Stimulated activated CD4-positive, alpha-beta T cell treated with anti-CD3 and anti-CD28 coated beads, Interleukin-4, amount 100 ng/mL, for 1 hour (primary cell): ENCODE data around the gene NHEJ1.
"Not testable (repeated sequence)": the region's sequence is repeated elsewhere in the genome, so short reads cannot be mapped to it uniquely, and the experiment has no call there.

Experiments
- DNase-seq: peaks from one replicate; pipeline ENCODE4 v3.0.0-alpha.2; 2020

NHEJ1 gene, protein sequence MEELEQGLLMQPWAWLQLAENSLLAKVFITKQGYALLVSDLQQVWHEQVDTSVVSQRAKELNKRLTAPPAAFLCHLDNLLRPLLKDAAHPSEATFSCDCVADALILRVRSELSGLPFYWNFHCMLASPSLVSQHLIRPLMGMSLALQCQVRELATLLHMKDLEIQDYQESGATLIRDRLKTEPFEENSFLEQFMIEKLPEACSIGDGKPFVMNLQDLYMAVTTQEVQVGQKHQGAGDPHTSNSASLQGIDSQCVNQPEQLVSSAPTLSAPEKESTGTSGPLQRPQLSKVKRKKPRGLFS

DNA sequence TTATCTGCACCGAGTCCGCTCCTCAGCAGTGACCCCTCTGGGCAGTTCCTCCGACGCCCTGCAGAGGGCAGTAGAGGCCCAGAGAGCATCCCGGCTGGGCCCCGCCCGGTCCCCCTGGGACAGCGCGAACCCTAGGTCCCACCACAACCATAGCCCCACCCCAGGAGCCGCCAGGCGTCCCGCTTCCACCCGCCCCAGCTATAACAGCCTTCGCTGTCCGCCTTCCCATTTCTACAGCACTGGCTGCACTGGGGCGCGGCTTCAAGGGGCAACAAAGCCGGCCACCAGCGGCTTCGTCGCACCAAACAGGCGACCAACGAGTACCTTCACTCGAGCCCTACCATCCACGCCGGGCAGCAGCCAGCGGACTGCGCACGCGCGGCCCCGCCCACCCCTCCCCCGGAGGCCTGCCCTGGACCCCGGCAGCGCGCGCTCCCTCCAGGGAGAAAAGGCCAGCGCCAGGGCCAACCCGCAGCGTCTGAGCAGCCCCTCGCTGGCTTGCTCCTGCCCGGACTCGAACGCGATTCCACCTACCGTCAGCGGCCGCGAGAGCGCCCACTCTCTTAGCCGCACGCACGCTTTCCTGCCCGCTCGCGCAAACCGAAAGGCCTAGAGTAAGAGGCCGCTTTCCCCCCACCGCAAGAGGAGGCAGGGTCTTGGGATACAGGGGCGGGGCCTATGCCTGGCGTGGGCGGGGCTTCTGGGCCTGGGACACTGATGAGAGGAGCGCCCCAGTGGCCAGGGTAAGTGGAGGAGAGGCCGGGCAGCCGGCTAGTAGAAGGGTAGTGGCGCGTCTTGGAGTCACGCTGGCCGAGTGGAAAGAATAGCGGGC, at the start of gene NHEJ1:
NHEJ1 (minus strand) TSS at position 630 of the 832 bp plus-strand sequence. CDS start 2,453 bp downstream, outside the sequence.
- peak; percentile 94 for DNase-seq

DNA sequence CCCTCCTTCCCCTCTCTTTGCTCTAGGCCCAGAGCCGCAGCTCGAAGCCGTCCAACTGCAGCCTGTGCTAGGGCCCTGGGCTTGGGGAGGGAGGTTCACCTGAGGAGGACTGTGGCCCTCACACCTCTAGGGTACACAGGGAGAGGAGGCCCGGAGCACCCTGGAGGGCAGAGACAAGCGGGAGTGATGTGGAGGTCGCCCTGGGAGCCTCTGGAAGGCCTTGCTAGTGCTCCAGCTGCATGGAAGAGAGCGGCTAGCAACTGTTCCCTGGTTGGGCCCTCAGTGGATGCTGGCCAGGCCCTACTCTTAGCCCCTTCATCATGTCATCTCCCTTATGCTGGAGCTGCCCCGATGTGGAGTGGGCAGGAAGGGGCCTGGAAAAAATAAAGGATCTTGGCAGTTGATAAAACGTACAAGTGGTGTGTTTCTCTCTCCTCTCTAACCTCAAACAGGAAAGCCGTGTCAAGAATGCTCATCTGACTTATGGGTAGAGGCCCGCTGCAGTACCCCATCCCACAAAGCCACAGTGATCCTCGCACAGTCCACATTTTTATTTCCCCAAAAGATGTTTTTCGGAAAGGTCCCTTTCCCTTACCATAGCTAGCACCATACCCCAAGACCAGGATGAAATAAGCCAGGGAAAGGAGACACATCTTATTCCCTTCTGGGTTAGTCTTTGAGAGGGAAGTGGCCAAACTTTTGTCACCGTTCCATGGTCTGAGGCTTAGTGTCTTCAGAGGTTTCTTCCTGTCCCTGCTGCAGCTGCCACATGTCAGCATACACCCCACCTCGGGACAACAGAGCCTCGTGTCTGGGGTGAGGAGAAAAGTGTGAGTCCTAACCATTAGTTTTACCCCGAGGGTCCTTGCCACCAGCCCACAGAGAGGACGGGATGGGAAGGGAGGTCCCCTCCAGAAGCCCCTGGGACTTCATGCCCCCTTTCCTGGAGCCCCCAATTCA, 48.9 kb upstream of the NHEJ1 start:
- DNase-seq, result no peak

DNA sequence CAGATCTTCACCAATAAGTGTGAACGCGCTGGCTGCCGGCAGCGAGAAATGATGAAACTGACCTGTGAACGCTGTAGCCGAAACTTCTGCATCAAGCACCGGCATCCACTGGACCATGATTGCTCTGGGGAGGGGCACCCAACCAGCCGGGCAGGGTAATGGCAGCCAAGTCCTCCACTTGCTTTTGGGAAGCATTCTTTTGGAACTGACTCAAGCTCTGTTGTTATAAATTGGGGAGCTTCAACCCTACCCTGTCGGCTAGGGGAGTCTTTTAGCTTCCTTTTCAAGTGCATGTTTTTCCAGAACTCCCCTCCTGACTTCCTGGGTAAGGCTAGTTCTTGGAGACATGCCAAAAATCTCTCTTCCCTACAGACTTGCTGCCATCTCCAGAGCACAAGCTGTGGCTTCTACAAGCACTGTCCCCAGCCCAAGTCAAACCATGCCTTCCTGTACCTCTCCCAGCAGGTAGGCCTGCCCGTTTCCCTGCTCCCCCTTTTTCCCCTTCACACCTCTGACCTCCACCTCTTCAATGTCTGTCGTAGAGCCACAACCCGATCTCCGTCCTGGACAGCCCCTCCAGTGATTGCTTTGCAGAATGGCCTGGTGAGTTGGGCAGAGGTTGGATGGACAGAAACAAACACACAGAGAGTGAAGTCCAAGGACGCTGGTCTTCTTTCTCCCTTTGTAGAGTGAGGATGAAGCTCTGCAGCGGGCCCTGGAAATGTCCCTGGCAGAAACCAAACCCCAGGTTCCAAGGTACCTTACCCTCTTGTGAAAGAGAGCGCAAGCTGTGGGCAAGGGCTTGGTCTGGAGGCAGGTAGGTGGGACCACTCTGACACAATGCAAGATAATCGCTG, 47.5 kb upstream of the NHEJ1 start:
- DNase-seq, result no peak

DNA sequence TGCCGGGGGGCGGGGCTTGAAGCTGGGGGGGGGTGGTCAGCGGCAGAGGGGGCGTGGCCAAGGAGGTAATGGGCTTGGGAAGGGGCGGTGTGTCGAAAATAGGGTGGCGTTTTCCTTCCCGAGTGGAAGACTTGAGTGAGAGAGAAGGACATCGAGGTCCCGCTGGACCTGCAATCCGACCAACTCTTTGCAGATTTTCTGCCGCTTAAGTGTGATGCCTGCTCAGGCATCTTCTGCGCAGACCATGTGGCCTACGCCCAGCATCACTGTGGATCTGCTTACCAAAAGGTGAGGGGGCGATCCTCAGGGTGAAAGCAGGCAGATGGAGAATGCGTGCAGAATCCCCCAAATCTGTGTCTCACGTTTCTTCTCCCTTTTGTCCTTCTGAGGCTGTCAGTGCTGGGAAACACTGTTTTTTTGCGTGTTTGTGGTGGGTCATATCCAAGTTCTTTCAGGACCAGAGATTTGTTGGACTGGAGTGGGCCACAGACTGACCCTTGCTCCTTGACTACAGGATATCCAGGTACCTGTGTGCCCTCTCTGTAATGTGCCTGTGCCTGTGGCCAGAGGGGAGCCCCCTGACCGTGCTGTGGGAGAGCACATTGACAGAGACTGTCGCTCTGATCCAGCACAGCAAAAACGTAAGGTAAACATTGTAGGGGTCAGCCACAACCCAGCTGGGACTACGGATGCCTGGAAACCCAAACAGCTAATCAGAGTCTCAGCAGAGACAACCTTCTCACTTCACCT, 46.7 kb upstream of the NHEJ1 start:
- DNase-seq, result no peak

DNA sequence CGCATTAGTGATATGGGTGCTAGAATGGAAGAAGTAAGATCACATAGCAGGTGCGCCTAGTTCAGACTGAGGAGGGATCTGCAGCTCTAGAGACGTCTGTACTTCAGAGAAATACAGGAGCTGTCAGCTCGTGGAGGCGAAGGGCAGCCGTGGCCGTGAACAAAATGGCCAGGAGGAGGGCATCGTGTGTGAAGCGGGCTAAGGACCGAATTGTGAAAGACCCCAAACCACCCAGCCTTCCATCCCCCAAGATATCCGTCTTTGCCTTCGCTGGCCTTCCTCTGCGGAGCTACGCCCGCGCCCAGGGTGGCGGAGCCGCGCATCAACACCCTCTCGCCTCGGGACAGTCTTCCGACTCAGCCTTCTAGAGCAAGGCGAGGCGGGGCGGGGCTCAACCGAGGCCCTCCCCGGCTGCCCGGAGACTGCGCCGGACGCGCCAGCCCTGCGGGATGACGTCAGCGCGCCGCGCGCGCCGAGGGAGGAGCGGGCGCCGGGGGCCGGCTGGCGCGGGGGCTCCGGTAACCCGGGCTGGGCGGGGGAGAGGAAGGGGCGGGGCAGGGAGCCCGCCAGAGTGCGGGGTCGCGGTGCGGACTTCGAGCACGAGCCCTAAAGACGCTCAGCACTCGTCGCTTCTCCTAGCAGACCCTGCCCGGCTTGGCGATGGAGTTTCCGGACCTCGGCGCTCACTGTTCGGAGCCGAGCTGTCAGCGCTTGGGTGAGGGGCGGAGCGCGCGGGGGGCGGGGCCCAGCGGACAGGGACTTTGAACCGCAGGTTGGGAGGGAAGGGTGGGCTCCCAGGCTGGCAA, 45.9 kb upstream of the NHEJ1 start, which contains the start of gene ZFAND2B:
ZFAND2B (plus strand) TSS at position 455 of the 806 bp plus-strand sequence; CDS start at position 661, 206 bp downstream.
- peak; percentile 96 for DNase-seq

DNA sequence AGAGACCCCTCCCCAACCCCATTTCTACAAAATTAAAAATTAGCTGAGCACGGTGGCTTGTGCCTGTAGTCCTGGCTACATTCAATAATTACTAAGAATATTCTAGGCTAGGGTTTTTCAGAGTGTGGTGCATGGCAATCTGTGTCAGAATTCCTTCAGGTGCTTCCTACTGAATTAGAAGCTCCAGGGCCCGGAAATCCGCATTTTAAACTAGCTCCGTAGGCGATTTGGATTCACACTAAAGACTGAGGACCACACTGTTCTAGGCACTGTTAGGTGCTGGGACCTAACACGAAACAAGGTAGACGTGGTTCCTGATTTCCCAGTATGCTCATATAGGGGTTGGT, 45.3 kb upstream of the NHEJ1 start:
- no peak for DNase-seq

DNA sequence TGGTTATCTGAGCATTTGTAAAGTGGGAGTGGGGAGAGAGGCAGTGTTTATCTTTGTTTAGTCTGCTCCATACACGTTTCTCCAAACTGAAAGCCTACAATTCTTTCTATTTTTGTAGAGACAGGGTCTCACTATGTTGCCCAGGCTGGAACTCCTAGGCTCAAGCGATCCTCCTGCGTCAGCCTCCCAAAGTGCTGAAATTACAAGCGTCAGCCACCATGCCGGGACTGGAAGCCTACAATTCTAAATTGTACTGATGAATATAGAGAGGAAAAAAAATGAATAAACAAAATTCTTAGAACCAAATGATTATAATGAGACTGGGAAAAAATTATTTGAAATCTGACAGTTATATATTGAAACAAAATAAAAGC, 44.5 kb upstream of the NHEJ1 start:
- DNase-seq, result no peak

DNA sequence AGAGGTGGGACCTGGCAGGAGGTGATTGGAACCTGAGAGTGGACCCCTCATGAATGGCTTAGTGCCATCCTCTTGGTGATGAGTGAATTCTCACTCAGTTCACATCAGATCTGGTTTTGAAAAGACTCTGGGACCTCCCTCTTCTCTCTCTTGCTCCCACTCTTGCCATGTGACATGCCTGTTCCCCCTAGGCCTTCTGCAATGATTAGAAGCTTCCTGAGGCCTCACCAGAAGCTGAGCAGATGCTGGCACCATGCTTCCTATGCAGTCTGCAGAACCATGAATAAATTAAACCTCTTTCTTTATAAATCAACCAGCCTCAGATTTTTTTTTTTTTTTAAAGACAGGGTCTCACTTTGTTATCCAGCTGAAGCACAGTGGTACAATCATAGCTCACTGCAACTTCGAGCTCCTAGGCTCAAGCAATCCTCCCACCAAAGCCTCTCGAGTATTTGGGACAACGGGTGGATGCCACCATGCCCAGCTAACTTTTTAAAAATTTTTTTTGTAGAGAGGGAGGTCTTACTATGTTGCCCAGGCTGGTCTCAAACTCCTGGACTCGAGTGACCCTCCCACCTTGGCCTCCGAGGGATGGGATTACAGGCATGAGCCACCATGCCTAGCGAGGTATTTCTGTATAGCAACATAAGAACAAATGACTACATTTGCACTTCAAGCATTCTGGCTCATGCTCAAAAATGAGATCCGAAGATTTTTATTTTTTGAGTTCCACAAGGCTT, 44.0 kb upstream of the NHEJ1 start:
- DNase-seq, result no peak

DNA sequence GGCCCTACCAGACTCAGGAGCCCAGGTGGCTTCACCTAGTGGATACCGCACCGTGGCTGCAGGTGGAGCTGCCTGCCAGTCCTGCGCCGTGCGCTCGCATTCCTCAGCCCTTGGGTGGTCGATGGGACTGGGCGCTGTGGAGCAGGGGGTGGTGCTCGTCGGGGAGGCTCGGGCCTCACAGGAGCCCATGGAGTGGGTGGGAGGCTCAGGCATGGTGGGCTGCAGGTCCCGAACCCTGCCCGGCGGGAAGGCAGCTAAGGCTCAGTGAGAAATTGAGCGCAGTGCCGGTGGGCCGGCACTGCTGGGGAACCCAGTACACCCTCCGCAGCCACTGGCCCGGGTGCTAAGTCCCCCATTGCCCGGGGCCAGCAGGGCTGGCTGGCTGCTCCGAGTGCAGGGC, 40.7 kb upstream of the NHEJ1 start:
- not testable (repeated sequence) for DNase-seq

DNA sequence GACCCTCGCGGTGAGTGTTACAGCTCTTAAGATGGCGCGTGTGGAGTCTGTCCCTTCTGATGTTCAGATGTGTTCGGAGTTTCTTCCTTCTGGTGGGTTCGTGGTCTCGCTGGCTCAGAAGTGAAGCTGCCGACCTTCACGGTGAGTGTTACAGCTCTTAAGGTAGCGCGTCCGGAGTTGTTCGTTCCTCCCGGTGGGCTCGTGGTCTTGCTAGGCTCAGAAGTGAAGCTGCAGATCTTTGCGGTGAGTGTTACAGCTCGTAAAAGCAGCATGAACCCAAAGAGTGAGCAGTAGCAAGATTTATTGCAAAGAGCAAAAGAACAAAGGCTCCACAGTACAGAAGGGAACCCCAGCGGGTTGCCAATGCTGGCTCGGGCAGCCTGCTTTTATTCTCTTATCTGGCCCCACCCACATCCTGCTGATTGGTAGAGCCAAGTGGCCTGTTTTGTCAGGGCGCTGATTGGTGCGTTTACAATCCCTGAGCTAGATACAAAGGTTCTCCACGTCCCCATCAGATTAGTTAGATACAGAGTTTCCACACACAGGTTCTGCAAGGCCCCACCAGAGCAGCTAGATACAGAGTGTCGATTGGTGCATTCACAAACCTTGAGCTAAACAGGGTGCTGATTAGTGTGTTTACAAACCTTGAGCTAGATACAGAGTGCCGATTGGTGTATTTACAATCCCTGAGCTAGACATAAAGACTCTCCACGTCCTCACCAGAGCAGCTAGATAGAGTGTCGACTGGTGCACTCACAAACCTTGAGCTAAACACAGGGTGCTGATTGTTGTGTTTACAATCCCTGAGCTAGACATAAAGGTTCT, 40.1 kb upstream of the NHEJ1 start:
- DNase-seq, result not testable (repeated sequence)

DNA sequence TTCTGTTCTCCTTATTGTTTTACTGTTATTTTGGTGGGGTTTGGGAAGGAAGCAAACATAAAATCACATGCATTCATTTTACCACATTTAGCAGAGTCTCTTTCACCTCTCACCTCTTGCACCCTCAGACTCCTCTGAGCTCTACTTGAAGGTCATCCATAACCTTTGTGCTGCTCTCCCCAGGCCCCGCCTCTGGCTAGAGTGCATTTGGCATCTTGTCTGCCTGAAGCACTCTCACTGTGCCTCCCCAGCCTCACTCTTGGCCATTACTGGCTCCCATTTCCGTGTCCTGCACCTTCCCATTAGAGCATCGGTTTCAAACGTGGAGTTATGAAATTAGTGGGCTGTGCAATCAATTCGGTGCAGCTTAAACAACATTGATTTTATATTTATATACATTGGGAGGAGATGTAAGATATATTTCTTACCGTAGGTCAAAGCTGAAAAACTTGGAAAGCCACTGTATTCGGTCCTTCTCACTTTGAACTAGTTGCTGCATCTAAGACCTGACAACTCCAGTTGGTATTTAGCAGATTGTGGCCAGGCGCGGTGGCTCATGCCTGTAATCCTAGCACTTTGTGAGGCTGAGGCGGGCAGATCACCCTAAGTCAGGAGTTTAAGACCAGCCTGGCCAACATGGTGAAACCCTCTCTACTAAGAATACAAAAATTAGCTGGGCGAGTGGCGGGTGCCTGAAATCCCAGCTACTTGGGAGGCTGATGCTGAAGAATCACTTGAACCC, 39.0 kb upstream of the NHEJ1 start:
- no peak for DNase-seq

DNA sequence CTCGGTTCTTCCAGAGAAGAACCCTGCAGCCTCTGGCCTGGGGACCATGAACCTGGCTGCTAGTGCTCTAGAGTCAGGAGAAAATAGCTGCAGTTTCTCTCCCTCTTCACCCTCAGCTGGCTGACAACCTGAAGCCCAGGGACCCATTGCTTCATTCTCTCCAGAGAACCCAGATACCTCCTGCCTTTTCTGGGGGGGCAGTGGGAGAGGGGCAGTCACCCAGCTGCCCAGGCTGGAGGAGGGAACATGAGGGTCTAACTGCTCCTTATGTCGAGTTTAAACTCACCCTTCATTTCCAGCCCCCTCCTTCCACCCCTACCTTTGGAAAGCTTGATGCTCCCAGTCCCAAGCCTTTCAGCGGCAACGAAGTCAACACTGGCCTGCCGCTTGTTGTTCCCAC, 38.4 kb upstream of the NHEJ1 start:
- DNase-seq, result no peak

DNA sequence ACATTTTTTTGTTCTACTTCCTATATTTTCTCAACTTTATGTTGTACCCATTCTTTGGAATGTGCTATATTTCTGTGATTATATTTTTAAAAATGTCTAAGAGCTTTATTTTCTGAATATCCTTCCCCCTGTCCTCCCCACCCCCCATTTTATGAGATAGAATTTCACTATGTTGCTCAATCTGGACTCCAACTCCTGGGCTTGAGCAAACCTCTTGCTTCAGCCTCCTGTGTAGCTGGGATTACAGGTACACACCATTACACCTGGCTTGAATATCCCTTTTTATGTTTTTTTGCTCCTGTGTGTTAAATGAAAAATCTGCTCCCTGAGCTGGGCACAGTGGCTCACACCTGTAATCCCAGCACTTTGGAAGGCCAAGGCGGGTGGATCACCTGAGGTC, 36.8 kb upstream of the NHEJ1 start:
- no peak for DNase-seq

DNA sequence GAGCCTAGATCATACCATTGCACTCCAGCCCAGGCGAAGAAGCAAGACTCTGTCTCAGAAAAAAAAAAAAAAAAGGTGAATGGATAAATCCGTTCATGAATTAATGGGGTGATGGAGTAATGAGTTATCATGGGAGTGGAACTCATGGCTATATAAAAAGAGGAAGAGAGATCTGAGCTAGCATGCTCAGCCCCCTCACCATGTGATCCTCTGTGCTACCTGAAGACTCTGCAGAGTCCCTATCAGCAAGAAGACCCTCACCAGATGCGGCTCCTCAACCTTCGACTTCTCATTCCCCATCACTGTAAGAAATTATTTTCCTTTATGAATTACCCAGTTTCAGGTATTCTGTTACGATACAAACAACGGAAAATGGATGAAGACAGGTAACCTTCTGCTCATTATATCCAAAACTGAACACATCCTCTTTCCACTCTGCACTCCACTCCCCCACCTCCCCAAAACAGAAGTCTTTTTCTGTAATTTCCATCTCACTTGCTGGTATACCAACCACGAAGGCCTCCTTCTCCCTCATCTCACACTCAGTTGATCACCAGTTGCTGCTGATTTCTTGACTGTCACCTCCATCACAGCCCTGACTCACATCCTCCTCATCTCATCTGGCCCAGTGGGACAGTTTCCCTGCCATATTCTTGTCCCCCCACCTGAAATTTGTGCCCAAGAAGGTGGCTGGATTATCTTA, 26.3 kb upstream of the NHEJ1 start:
- DNase-seq, result no peak

DNA sequence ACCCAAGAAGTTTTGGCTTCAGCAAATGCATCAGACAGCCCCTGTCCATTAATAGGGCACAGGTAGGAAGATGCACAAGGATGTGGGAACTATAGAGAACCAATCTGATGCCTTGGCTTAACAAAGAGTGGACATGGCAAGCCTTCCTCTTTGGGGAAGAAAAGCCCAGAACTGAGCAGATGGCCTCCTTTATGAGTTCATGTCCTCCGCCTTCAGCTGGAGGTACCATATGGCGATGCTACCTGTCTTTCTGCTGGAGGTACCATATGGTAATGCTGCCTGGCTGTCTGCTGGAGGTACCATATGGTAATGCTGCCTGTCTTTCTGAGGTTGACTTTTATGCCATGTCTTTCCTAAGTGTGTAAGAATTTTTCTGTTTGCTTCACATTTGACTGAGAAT, 23.5 kb upstream of the NHEJ1 start:
- DNase-seq, result no peak

DNA sequence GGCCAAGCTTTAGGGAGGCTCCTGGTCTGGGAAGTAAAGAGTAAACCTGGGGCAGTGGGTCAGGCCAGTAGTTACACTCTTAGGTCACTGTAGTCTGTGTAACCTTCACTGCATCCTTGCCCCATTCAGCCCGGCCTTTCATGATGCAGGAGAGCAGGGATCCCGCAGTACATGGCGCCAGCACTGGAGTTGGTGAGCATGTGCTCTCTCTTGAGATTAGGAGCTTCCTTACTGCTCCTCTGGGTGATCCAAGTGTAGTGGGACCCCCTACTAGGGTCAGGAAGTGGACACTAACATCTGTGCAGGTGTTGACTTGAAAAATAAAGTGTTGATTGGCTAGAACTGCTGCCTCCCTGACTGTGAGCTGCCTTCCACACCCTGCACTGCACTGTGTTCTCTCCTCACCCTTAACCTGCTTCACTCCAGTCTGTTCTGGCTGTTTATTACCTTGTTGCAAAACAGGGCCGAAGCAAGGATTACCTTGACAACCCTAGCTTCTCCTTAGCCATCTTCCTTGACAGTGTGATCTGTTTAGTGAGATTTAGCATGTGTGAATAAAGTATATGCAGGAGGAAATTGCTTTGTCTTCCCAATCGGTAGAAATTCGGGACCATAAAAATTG, 22.6 kb upstream of the NHEJ1 start:
- no peak for DNase-seq
